Gastroesophageal sphincter (tissue), 3 donors: ENCODE measurements around the gene PRKCZ.

ENCODE experiments used
- EP300 ChIP-seq: sonication (generic); formaldehyde crosslinking; IDR thresholded peaks from one replicate; pipeline ENCODE4 v1.6.1; 2017; ENCODE audit warnings: antibody characterized with exemption, mild to moderate bottlenecking
- POLR2A ChIP-seq, 2 donors: fragments of 450-650 bp; IDR thresholded peaks; one replicate each; pipeline ENCODE4 v1.6.1; 2017; ENCODE audit warnings: antibody characterized with exemption in 2 of 2, mild to moderate bottlenecking in 2 of 2, moderate library complexity in 1 of 2
- POLR2AphosphoS5 ChIP-seq: sonication (generic); formaldehyde crosslinking; IDR thresholded peaks from one replicate; pipeline ENCODE4 v1.6.1; 2017; ENCODE audit warnings: antibody characterized with exemption
- TF ChIP-seq, protein P1 (sequence below), 4 experiments: fragments of 200-600 bp in 2 of 4; fragments of 450-650 bp in 2 of 4; sonication (generic) in 1 of 4; IDR thresholded peaks; one replicate each; pipeline ENCODE4 v1.5.1; 2017 to 2019; ENCODE audit warnings: antibody characterized with exemption in 4 of 4, mild to moderate bottlenecking in 2 of 4, moderate library complexity in 2 of 4

GRCh38 chr1:2016123-2016522 lies 34.1 kb upstream of the PRKCZ start:
- no peak for TF ChIP-seq POLR2AphosphoS5
- TF ChIP-seq, protein P1, sequence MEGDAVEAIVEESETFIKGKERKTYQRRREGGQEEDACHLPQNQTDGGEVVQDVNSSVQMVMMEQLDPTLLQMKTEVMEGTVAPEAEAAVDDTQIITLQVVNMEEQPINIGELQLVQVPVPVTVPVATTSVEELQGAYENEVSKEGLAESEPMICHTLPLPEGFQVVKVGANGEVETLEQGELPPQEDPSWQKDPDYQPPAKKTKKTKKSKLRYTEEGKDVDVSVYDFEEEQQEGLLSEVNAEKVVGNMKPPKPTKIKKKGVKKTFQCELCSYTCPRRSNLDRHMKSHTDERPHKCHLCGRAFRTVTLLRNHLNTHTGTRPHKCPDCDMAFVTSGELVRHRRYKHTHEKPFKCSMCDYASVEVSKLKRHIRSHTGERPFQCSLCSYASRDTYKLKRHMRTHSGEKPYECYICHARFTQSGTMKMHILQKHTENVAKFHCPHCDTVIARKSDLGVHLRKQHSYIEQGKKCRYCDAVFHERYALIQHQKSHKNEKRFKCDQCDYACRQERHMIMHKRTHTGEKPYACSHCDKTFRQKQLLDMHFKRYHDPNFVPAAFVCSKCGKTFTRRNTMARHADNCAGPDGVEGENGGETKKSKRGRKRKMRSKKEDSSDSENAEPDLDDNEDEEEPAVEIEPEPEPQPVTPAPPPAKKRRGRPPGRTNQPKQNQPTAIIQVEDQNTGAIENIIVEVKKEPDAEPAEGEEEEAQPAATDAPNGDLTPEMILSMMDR (IDR thresholded peaks at IDR 0.05): no peak
- TF ChIP-seq POLR2A (IDR thresholded peaks at IDR 0.05): no peak
- TF ChIP-seq EP300: no peak
